HepG2 (cell line): ENCODE data around the gene PNKD. TPM values are rescaled to one million over a fixed set of nuclear protein-coding genes. Genes with fewer than 3 reads are reported as not detected.

ENCODE experiments used
- ATAC-seq: fragments of 200-7000 bp; cut with Tn5 transposase; 3 replicates; pipeline ENCODE4 v1.9.1; 2020; ENCODE audit warnings: mild to moderate bottlenecking, moderate library complexity
- BruUV-seq: library from RNA; stranded (reverse); fragments of 400-500 nt; replicated peaks from 2 replicates; lab custom pipeline; 2021; lab: Mats Ljungman, UMichigan
- CTCF ChIA-PET: fragments of 300-600 bp; formaldehyde crosslinking; extraction: SDS; loops from one replicate; lab custom pipeline; 2021; ENCODE audit warnings: low total read pairs, inconsistent platforms, low intra/inter-chr PET ratio; lab: Yijun Ruan, JAX
- POLR2A ChIA-PET: fragments of 350-600 bp; sonication (Branson Sonifier 250); formaldehyde crosslinking; loops from one replicate; lab custom pipeline; 2020; ENCODE audit warnings: antibody characterized with exemption, inconsistent platforms; lab: Yijun Ruan, JAX
- DNase-seq: peaks from one replicate; pipeline ENCODE4 v3.0.0-alpha.2; 2015; ENCODE audit warnings: low spot score
- FAIRE-seq: peaks from 3 replicates; lab custom pipeline; 2011; peaks lifted over from hg19 to GRCh38; lab: Jason Lieb, UNC
- H2AFZ ChIP-seq: one replicate; pipeline ENCODE4 v1.6.1; 2011; ENCODE audit warnings: low read length, inconsistent platforms
- H3K27ac ChIP-seq: fragments of 300-600 bp; 3 replicates; pipeline ENCODE4 v1.8.0; 2011; ENCODE audit warnings: mixed run types, mild to moderate bottlenecking, mixed read lengths, low read length, inconsistent platforms; ENCODE audit not compliant: insufficient read depth; ENCODE audit errors: extremely low read length
- H3K27me3 ChIP-seq, 2 experiments: fragments of 200-600 bp in 1 of 2; 2 replicates in 1 of 2; 3 replicates in 1 of 2; pipeline versions ENCODE4 v1.6.0 to v1.8.0; 2011; ENCODE audit warnings: low read length in 2 of 2, mild to moderate bottlenecking in 2 of 2, moderate library complexity in 2 of 2, inconsistent platforms in 1 of 2; ENCODE audit not compliant: insufficient read depth in 2 of 2, control insufficient read depth in 1 of 2
- H3K36me3 ChIP-seq, 2 experiments: fragments of 200-600 bp in 1 of 2; replicated peaks in 1 of 2; 2 replicates in 1 of 2; 3 replicates in 1 of 2; pipeline versions ENCODE4 v1.5.1 to v1.8.0; 2011; ENCODE audit warnings: low read length in 2 of 2, inconsistent platforms in 1 of 2; ENCODE audit not compliant: insufficient read depth in 2 of 2, control insufficient read depth in 1 of 2
- H3K4me1 ChIP-seq: 2 replicates; pipeline ENCODE4 v1.5.1; 2012; ENCODE audit warnings: low read length, inconsistent platforms; ENCODE audit not compliant: insufficient read depth
- H3K4me2 ChIP-seq: 2 replicates; pipeline ENCODE4 v1.6.0; 2011; ENCODE audit warnings: low read depth, low read length, inconsistent platforms
- H3K4me3 ChIP-seq, 3 experiments: fragments of 200-600 bp in 1 of 3; sonication (generic), shearing (Covaris generic) in 1 of 3; replicated peaks in 1 of 3; 2 replicates each; pipeline ENCODE4 v1.5.1; 2011 to 2016; ENCODE audit warnings: low read length in 3 of 3, inconsistent platforms in 2 of 3, low read depth in 2 of 3, mild to moderate bottlenecking in 2 of 3, control low read depth in 1 of 3, mixed read lengths in 1 of 3; ENCODE audit not compliant: insufficient read depth in 1 of 3
- H3K79me2 ChIP-seq: one replicate; pipeline ENCODE4 v1.6.1; 2011; ENCODE audit warnings: low read length, inconsistent platforms; ENCODE audit not compliant: insufficient read depth
- H3K9ac ChIP-seq: 2 replicates; pipeline ENCODE4 v1.6.0; 2011; ENCODE audit warnings: mild to moderate bottlenecking, low read depth, low read length, inconsistent platforms; ENCODE audit not compliant: insufficient read depth
- H3K9me3 ChIP-seq: 2 replicates; pipeline ENCODE4 v1.5.1; 2012; ENCODE audit warnings: mild to moderate bottlenecking, low read length
- H4K20me1 ChIP-seq: 2 replicates; pipeline ENCODE4 v1.6.0; 2011; ENCODE audit warnings: inconsistent platforms, mild to moderate bottlenecking, low read length, moderate library complexity; ENCODE audit not compliant: insufficient read depth
- ELF4 ChIP-seq: sonication (generic); formaldehyde crosslinking; IDR thresholded peaks from 2 replicates; pipeline ENCODE4 v1.5.0; 2020; ENCODE audit warnings: missing genetic modification reagents, mild to moderate bottlenecking, moderate library complexity, borderline replicate concordance
- GTF2F1 ChIP-seq: fragments of 150-350 bp; IDR thresholded peaks from 2 replicates; pipeline ENCODE4 v1.6.1; 2014; ENCODE audit warnings: low read length
- SKI ChIP-seq: fragments of 450-650 bp; IDR thresholded peaks from one replicate; pipeline ENCODE4 v1.6.1; 2018; ENCODE audit warnings: mild to moderate bottlenecking; ENCODE audit not compliant: partially characterized antibody
- ZBTB46 ChIP-seq: sonication (generic); formaldehyde crosslinking; IDR thresholded peaks from 2 replicates; pipeline ENCODE4 v1.4.0; 2020; ENCODE audit warnings: mild to moderate bottlenecking, missing genetic modification reagents, borderline replicate concordance
- WGBS: methylation state at CpG from one replicate; pipeline ENCODE4 v1.1.6; 2017; ENCODE audit warnings: low lambda C conversion rate; 5-methylcytosine and 5-hydroxymethylcytosine counted together
- in situ Hi-C: cut with HindIII; loops from 2 replicates; pipeline ENCODE4 v1.10.0; 2017; ENCODE audit warnings: low pct_unique_long_range_greater_than_20kb; ENCODE audit not compliant: extremely low pct_ligation_motif_present
- intact Hi-C: fragments of 100-400 bp; cut with micrococcal nuclease; formaldehyde crosslinking; loops from one replicate; pipeline ENCODE4 v1.10.0; 2022; ENCODE audit not compliant: unreplicated experiment
- polyA plus RNA-seq, 8 experiments: library from polyadenylated mRNA; depleted of rRNA in 3 of 8; stranded (reverse) in 7 of 8; unstranded in 1 of 8; fragments of >200 nt; fragmentation: Illumina TruSeq in 4 of 8; extraction: Trizol in 4 of 8; gene quantifications; 2 replicates each; pipeline versions ENCODE4 v1.2.1 to v1.2.3, GENCODE V29; 2011 to 2016; ENCODE audit warnings: low read depth in 4 of 8, missing spikeins in 1 of 8, mixed read lengths in 1 of 8; ENCODE audit not compliant: insufficient read depth in 1 of 8
- total RNA-seq, 5 experiments: library from RNA; depleted of rRNA; stranded (reverse); fragments of >200 nt; fragmentation: Illumina TruSeq; extraction: Trizol; gene quantifications; 2 replicates each; pipeline ENCODE4 v1.2.3, GENCODE V29; 2016; ENCODE audit warnings: low read depth in 1 of 5

Gene PNKD
- total and polyA plus RNA-seq, 2 of the 13 experiments (the other 11 are each of a cell fraction or from before 2014, with no cell fraction given), result 55.9 to 80.4 TPM

- Histone ChIP-seq H3K9me3 (no peaks in the 10 kb centered on the region), H3K27me3 (no peaks in the 10 kb centered on the region; a peak in 1 of 5 replicates), H3K9ac (no peak overlapping the region), H3K27ac (no peak overlapping the region), H3K4me3 (no peak overlapping the region), H3K4me1 (peaks cover 48% of the 10 kb centered on the region), H2AFZ (no peak overlapping the region), H3K4me2 (no peak overlapping the region), H4K20me1 (no peaks in the 10 kb centered on the region), H3K79me2 (no peaks in the 10 kb centered on the region), H3K36me3 (no peaks in the 10 kb centered on the region)
- ATAC-seq (no peak), FAIRE-seq (no peak), DNase-seq (no peak)
- no peak for TF ChIP-seq SKI
- no peak for TF ChIP-seq ELF4 (CRISPR knock-in tag)
- no peak for TF ChIP-seq GTF2F1
- no peak for TF ChIP-seq ZBTB46 (CRISPR knock-in tag)
- 79% methylated on average over 3 of the region's 3 CpGs for WGBS
- BruUV-seq, result no TSS peak
- intact Hi-C loops (no loop called here), in situ Hi-C loops (no loop called here)
- ChIA-PET POLR2A (interaction anchor here (0.6 kb wide), 1 partner anchor 1068 kb away, joined by 4 read pairs; no protein-coding TSS in a partner anchor), CTCF (no interaction called here)
Observed at GRCh38 chr2:218320704-218321336, 50.5 kb downstream of the PNKD start.
